ENCODE measurements around the gene TPR.
"Not testable (repeated sequence)": the region's sequence is repeated elsewhere in the genome, so short reads cannot be mapped to it uniquely, and the experiment has no call there.

TPR gene

DNA sequence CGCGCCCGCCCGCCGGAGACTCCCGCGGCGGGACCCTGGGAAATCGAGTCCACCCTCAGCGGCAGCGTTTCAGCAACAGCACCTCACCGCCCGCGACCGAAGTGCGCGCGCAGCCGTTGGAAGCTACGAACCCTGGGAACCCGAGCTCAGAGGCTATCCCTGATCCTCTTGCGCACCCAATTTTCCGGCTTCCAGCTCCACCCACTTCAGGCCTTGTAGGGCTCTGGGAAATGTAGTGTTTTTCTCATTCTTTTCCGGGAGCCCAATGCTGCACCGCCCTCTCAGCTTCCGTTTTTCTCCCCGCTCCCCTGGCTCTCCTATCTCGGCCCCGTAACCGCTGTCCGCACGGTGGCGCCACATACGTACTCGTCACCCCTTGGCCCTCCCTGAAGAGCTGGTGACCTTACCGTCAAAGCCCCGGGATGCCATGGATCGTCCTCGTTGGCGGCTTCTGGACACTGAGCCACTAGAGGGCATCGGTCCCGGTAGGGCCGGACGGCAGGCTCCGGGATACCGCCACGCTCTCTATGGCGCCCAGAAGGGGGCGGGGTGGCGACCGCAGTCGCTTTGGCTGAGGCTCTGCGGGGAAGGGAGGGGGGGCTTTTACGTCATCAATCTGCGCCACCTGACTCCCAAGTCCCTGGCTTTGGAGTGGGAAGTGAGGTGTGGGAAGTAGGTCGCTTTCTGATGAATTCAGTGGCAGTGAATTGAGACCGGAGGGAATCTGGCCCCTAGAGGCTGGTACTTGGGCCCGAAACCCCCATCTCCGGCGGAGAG, at the start of gene TPR, which contains the start of gene ODR4:
TSS of gene TPR (minus strand) at position 102 of the 777 bp plus-strand sequence. CDS start 225 bp downstream, outside the sequence.
TSS of gene ODR4 (plus strand) at position 687 of the 777 bp plus-strand sequence. CDS start 3,948 bp downstream, outside the sequence.
- peak; percentile 99 for DNase-seq (ENCODE audit: low read depth in 2 of 2)

DNA sequence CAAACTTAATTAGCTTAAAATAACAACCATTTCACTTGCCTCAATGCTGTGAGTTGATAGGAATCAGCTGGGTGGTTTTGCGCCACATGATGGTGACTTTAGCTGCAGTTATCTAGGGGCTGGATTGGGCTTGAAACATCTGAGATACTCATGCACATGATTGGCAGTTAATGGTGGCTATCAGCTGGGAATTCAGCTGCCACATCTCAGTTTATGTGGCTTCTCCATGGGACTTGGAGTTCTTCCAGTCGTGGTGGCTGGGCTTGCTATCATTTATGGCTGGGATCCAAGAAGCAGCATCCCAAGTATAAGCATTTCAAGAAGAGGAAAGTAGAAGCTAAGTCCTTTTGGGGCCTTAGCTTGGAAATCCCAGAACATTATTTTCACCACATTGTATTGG, 49.5 kb upstream of the TPR start:
- DNase-seq (ENCODE audit: low read depth in 2 of 2) = no peak

DNA sequence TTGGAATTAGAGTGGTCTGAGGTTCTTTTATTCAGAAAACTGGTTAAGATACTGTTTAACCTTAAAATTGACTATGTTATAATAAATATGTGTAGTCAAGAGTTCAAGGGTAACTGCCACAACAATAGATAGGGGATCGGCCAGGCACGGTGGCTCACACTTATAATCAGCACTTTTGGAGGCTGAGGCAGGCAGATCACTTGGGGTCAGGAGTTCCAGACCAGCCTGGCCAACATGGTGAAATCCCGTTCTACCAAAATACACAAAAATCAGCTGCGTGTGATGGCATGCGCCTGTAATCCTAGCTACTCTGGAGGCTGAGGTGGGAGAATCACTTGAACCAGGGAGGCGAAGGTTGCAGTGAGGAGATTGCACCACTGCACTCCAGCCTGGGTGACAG, 46.4 kb upstream of the TPR start:
- no peak for DNase-seq (ENCODE audit: low read depth in 2 of 2)

DNA sequence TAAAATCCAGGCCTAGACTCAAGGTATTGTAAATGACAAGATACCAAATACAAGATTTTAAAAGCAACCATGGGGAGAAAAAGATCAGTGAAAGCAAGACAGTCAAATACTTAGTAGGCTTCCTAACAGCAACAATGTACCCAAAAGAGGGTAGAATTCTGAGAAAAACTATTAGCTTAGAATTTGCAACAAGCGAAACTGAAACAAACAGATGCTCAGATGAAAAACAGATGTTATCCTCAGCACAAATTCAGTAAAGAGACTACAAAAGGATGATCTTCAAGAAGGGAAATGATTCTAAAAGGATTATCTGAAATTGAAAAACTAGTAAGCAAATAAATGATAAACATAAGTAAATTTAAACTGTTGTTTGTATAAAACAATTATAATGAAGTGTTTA, 45.9 kb upstream of the TPR start:
- no peak for DNase-seq (ENCODE audit: low read depth in 2 of 2)

DNA sequence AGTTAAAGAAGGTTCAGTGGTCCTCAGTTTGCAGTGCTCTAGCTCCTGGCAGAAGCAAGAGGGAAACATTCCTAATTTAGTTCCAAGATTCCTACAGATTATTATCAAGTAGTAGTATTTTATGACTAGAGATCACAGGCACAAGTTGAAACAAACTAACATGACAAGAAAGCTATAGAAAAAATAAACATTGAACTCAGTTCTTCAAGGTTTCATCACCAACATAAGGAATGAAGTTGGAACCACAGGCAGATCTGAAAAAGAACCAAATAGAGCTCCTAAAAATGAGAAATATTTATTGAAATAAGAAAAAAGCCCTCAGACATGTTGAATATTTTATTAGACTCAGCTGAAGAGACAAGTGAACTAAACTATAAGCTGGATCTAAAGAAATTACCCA, 45.3 kb upstream of the TPR start:
- no peak for DNase-seq (ENCODE audit: low read depth in 2 of 2)

DNA sequence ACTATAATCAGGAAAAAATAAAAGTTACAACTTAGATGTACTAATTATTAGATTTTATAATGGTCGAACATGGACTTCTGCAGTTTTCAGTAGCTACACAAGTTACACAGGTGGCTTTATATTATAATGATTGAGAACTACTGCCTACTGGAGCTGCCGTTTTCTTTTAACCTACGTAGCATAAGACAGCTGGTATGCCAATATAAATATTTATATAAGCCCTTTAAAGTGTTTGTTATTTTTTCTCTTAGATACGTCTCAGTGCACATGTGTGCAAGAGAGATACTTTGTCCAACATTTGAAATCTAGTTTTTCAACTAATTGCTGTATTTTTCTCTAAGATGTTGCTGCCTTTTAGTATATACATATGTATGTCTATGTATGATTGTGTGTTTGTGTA, 43.5 kb upstream of the TPR start:
- DNase-seq (ENCODE audit: low read depth in 2 of 2) = no peak

DNA sequence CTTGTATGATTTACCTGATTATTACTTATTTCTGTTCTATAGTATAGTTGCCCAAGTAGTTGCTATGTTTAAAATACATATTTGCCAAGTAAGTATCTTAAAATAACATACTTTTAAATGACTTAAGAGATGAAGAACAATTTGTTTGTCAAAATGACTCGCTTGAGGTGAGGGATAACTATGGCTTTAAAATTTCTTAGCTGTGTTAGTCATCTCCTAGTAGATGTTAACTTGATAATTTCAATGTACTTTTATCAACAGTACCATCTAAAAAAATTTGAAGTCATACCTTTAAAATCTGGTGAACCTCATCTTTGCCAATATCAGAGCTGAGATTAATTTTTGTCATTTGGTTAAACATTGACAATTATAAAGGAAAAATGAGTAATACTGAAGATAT, 38.3 kb upstream of the TPR start:
- DNase-seq (ENCODE audit: low read depth in 2 of 2) = no peak

DNA sequence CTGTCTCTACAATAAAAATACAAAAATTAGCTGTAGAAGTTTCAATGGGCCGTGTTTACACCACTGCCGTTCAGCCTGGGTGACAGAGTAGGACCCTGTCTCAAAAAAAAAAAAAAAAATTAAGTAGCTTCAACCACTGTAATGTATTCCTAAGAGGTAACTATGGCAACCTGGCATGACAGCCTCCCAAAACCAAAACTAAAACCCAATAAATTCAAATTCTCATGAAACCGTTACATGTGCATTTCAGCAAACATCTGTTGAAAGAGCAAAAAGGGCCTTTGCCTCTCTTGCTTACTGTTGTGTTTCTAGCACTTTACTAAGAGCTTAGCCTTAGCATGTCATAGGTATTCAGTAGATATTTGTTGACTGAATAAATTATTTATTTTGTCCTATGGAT, 34.0 kb upstream of the TPR start:
- DNase-seq (ENCODE audit: low read depth in 2 of 2) = no peak

DNA sequence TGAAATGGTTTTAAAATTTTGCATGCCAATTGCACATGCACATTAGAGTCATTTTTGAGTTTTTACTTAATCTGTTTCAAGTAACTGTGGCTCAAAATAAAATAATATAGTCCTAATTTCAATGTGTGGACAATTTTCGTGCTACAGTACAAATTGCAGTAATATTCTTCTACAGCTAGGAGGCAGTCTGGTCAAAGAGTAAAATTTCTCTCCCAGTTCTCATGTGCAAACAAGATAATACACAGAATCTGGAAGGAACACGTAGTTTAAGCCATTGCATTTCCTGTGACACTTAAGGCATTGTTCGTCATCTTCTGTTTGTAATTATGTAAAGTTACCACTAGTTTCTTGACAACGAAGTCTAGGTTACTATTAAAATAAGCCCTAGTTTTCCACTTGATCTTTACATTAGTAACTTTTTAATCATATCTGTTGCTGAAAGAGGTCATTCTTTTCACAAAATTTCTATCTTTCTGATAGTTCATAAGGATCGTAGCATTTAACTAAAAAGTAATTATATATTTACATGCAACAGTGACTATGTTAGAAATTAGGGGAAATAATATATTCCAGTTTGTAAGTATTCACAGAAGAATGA, 29.5 kb upstream of the TPR start:
- DNase-seq (ENCODE audit: low read depth in 2 of 2) = peak; percentile 36 to 49

DNA sequence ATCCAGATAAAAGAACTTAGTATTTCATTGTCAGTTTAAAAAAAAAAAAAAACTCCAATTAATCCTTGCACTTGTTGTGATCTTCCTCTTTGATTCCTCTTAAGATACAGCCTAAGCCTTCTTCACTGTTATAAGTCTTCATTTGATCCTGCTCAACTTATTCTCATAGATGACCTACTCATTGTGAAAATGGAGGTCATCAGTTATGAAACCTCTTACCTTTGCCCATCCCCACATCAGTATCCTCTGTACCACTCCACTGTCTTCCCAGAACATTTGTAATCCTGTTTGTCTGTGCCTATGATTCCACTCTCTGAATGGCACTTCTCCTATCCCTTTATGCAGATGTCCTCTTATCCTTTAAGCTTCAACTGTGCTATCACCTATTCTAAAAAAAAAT, 28.6 kb upstream of the TPR start:
- no peak for DNase-seq (ENCODE audit: low read depth in 2 of 2)

DNA sequence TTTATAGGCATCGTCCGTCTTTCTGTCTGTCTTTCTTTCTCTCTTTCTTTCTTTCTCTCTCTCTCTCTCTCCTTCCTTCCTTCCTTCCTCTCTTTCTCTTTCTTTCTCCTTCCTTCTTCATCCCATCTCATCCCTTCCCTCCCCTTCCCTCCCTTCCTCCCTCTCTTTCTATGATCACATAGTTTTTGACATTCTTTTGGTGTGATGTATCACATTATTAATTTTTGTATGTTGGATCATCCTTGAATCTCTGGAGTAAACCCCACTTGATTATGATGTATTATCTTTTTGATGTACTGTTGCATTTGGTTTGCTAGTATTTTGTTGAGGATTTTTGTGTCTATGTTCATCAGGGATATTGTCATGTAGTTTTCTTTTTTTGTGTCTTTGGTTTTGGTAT, 26.4 kb upstream of the TPR start:
- DNase-seq (ENCODE audit: low read depth in 2 of 2) = not testable (repeated sequence)

DNA sequence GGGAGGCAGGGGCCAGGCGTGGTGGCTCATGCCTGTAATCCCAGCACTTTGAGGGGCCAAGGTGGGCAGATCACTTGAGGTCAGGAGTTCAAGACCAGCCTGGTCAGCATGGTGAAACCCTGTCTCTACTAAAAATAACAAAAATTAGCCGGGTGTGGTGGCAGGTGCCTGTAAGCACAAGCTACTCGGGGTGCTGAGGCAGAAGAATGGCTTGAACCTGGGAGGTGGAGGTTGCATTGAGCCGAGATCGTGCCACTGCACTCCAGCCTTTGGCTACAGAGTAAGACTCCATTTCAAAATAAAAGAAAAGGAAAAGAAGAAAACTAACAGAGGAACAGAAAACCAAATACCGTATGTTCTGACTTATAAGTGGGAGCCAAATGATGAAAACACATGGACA, 17.7 kb upstream of the TPR start:
- not testable (repeated sequence) for DNase-seq (ENCODE audit: low read depth in 2 of 2)

DNA sequence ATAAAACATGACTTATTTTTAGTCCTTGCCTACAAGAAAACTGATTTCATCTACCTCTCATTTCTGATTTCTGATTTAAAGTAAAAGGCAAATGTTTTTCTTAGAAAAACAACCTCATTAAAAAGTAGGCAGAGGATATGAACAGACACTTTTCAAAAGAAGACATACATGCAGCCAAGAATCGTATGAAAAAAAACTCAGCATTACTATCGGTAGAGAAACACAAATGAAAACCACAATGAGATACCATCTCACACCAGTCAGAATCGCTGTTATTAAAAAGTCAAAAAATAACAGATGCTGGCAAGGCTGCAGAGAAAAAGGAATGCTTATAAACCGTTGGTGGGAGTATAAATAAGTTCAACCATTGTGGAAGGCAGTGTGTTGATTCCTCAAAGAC, 16.8 kb upstream of the TPR start:
- DNase-seq (ENCODE audit: low read depth in 2 of 2) = no peak

DNA sequence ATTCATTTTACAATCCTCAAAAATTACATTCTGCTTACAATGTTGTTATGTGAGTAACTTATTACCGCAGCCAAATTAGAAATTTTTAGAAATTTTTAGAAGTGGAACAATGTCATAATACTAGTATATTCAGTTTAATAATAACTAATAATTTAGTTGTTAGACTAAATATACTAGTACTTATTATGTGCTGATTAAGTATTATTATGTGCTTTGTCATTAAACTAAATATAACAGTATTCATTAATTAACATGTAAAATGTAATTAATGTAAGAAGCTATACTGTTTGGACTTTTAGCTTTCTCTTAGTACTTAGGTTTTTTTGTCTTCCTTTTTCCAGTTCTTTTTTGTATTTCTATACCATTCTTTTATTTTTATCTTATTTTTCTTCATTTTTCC, 15.9 kb upstream of the TPR start:
- no peak for DNase-seq (ENCODE audit: low read depth in 2 of 2)

DNA sequence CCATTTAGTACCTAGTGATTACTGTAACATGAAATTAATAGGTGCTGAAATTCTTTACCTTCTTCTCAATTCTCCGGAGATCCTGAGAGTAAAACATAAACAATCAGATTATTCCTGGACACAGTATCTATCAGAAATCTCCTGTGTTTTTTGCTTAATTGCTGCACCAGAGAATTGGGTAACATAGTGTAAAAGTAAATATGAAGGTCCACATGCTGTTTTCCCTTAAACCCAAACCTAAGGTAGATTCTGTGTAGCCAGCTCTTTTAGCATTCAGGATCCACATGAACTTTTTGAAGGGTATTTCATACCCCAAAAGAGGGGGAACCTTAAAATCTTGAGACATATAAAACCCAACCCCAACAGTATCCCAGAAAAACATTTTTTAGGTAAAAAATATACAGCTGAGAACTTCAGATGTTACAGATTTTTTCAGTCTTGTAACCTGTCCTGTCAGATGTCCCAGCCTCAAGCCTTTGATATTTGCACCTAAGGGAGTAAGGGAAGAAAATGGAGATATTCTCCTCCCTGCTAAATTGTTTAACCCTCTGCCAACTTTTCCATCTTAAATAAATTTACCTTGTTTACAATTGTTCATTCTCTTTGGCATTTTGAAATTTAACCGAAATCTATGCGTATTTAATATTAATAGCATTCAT, 11.8 kb upstream of the TPR start:
- no peak for DNase-seq (ENCODE audit: low read depth in 2 of 2)

DNA sequence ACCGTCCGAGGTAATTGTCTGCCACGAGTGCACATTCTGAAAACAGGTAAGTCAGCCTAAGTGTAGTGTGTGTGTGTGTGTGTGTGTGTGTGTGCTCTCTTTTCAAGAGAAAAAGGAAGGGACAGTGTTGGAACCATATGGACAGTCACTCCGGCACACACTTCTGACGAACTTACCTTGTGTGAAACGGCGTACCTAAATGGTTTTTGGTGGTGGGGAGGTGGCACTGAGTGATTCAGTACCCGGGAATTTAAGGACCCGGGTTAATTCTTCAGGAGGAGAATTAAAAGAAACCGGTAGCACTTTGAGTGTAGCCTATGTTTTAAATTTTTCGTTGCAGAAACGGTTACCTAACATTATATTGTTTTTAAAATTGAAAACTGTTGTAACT, 871 bp upstream of the TPR start:
- no peak for DNase-seq (ENCODE audit: low read depth in 2 of 2)

DNA sequence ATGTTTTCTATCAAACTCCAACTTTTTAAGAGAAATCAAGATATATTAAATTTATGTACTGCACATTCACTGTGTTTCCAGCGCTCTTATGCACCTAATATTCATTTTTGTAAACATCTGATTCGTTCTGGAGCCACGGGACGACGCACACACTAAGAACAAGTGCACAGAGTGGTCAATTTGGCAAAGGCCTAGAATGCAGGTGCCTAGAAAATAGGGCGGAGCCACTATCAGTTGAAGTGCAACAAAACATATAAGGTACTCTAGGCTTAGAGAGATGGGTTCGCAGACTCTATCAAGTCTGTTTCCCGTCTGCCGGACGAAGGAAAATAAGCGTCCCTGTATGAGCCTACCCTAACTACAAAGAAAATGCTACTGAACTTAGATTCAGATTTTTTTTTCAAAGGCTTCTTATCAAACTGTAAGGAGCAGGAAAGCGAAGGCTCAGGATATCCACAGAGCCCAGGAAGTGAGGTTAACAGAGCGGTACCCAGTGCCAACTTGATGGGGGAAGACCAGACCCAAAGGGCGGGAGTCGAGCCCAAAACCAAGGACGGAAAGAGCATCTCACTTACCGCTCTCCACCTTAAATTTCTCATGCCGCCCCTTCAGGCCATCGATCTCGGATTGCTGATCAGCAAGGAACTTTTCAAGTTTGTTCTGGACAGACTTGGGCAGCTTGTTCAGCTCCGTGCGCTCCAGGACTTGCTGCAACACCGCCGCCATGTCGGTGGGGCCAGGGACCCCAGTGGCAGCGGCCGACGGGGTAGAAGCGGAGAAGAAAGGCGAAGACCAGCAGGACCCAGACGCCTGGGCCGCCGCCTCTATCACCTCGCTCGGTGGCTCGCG, 526 bp downstream of the TPR start:
- peak in 1 of 2 experiments; percentile 0 for DNase-seq (ENCODE audit: low read depth in 2 of 2)

DNA sequence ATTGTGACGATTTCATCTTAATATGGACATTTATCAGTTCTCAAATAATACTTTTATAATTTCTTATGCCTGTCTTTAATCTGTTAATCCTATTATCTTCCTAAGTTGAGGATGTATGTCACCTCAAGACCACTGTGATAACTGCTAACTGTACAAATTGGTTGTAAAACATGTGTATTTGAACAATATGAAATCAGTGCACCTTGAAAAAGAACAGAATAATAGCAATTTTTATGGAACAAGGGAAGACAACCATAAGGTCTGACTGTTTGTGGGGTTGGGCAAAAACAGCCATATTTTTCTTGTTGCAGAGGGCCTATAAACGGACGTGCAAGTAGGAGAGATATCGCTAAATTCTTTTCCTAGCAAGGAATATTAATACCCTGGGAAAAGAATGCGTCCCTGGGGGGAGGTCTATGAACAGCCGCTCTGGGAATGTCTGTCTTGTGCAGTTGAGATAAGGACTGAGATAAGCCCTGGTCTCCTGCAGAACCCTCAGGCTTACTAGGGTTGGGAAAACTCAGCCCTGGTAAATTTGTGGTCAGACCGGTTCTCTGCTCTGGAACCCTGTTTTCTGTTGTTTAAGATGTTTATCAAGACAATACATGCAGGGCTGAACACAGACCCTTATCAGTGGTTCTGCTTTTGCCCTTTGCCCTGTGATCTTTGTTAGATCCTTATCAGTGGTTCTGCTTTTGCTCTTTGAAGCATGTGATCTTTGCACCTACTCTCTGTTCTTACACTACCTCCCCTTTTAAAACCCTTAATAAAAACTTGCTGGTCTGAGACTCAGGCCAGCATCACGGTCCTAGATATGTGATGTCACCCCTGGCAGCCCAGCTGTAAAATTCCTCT, 27.0 kb downstream of the TPR start:
- DNase-seq (ENCODE audit: low read depth in 2 of 2) = not testable (repeated sequence)

DNA sequence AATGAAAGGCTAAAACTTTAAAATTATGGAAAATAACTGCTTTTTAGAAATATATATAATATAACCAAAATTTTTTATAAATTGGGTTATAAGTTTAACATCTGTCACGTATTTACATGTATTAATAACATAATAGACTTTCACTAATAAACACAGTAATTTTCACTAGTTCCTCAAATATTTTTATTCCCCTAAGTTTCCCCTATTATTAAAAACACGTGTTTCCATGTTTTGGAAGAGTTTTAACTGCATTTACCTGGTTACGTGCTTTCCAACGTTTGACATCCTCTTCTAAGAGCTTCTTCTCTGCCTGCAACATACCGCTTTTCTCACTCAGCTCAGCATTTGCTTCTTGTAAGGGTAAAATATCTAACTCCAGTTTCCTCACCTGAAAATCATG, 34.3 kb downstream of the TPR start:
- no peak for DNase-seq (ENCODE audit: low read depth in 2 of 2)

DNA sequence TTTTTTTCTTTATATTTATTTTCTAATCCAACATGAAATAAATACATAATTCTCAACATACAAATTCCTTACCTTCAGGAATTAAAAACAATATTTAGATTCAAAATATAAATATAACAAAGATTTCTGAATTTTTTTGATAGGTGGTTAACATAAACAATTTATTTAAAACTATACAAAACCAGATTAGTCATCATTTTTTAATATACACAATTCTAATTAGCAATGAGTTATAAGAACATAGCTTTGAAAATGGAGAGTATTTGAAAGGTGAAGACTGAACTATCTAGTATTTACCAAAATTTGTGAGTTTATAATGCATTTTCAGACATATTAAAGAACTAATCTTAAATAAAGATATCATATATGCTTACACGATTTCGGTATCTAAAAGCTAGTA, 37.5 kb downstream of the TPR start:
- DNase-seq (ENCODE audit: low read depth in 2 of 2) = no peak

DNA sequence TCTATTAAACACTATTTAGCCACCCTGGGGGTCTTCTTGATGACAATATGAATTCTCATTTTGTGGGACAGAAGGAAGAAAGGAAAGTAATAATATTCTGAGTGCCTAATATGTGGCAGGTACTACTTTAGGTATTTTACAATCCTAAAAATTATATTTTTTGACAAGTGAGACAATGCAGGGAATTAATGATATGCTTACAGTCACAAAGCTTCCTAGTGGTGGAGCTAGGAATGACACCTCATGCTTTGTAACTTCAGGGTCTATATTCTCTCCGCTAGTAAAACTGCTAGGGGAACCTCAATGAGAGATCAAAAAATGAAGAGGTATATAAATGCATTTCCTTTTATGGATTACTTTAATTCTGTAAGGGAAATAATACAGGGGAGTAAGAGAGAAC, 44.3 kb downstream of the TPR start:
- no peak for DNase-seq (ENCODE audit: low read depth in 2 of 2)

All from fibroblast of skin of left biceps (primary cell).